NCI-H2227 (cell line): ENCODE measurements around the gene TRAF3.
"Not testable (repeated sequence)": the region's sequence is repeated elsewhere in the genome, so short reads cannot be mapped to it uniquely, and the experiment has no call there.

Experiments
- DNase-seq: peaks from one replicate; lab custom pipeline; 2025; ENCODE audit not compliant: unreplicated experiment; lab: John Stamatoyannopoulos, UW

TRAF3 gene

GRCh38 chr14:102883554-102883953 lies 106.3 kb downstream of the TRAF3 start:
- DNase-seq, result no peak

GRCh38 chr14:102885737-102886447 lies 108.6 kb downstream of the TRAF3 start:
- DNase-seq, result no peak

GRCh38 chr14:102888748-102889147 lies 111.5 kb downstream of the TRAF3 start:
- no peak for DNase-seq

GRCh38 chr14:102889615-102890014 lies 112.4 kb downstream of the TRAF3 start:
- DNase-seq, result no peak

GRCh38 chr14:102891111-102891510 lies 113.9 kb downstream of the TRAF3 start:
- no peak for DNase-seq

- no peak for DNase-seq
These were observed 114.3 kb downstream of the TRAF3 start for GRCh38 chr14:102891556-102891955.

GRCh38 chr14:102892651-102893050 lies 115.4 kb downstream of the TRAF3 start:
- DNase-seq, result no peak

- no peak for DNase-seq
These were observed 116.2 kb downstream of the TRAF3 start for GRCh38 chr14:102893452-102893851.

- not testable (repeated sequence) for DNase-seq
These were observed 119.5 kb downstream of the TRAF3 start for GRCh38 chr14:102896735-102897134.

- DNase-seq, result no peak
These were observed 120.2 kb downstream of the TRAF3 start for GRCh38 chr14:102897299-102898027.

GRCh38 chr14:102898298-102898697 lies 121.0 kb downstream of the TRAF3 start:
- no peak for DNase-seq

GRCh38 chr14:102898776-102899515 lies 121.7 kb downstream of the TRAF3 start:
- no peak for DNase-seq

- no peak for DNase-seq
These were observed 122.3 kb downstream of the TRAF3 start for GRCh38 chr14:102899516-102899900.

GRCh38 chr14:102900631-102901571 lies 123.7 kb downstream of the TRAF3 start:
- no peak for DNase-seq

- no peak for DNase-seq
These were observed 124.4 kb downstream of the TRAF3 start for GRCh38 chr14:102901633-102902032.

- DNase-seq, result no peak
These were observed 124.8 kb downstream of the TRAF3 start for GRCh38 chr14:102902086-102902485.

GRCh38 chr14:102902523-102903247 lies 125.4 kb downstream of the TRAF3 start:
- DNase-seq, result no peak

- no peak for DNase-seq
These were observed 126.1 kb downstream of the TRAF3 start for GRCh38 chr14:102903248-102903888.

GRCh38 chr14:102903889-102904512 lies 126.8 kb downstream of the TRAF3 start:
- DNase-seq, result no peak
